ENCODE data around the gene IFRD1. TPM values are rescaled to one million over a fixed set of nuclear protein-coding genes. Genes with fewer than 3 reads are reported as not detected.

IFRD1 gene
- total RNA-seq, 1 experiment from 2014 or later = 79.6 TPM

DNA sequence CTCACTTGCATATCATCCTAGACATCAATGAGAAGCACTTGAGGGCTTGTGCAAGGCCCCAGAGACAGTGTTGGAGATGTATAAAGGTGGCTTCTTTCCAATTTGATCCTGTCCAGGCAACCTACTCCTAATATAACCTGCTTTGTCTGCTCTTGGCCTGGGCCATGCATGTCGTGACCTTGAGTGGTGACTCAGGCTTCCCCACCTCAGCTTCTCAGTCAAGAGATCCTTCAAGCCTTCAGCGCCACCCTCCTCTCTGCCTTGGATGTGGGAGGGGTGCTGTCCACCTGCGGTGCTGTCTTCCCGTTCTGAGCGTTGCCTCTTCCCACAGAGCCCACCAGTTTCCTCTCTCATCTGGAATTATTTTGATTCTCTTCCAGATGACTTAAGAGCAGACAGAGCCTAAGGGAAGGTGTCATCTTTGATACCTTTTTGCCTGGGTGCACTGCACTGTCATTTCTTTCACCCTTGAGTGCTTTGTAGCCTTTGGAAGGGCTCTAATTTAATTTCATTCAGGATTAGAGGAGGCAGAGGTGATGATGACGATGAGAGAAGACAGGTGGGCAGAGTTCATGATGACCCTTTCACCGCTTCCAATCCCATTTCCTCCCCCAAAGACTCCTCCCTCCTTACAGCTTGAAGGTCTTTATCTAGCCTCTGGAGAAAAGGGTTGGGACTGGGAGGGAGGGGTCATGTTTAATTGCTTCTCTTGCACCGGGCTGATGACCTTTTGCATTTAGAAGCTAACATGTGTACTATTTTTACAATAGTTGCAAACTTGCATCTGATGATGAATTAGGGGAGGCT lies 37.4 kb downstream of the IFRD1 start:
- DNase-seq = no peak
- no peak for TF ChIP-seq EZH2 (IDR thresholded peaks at IDR 0.05; ENCODE audit: low read depth)
- TF ChIP-seq, protein P1, sequence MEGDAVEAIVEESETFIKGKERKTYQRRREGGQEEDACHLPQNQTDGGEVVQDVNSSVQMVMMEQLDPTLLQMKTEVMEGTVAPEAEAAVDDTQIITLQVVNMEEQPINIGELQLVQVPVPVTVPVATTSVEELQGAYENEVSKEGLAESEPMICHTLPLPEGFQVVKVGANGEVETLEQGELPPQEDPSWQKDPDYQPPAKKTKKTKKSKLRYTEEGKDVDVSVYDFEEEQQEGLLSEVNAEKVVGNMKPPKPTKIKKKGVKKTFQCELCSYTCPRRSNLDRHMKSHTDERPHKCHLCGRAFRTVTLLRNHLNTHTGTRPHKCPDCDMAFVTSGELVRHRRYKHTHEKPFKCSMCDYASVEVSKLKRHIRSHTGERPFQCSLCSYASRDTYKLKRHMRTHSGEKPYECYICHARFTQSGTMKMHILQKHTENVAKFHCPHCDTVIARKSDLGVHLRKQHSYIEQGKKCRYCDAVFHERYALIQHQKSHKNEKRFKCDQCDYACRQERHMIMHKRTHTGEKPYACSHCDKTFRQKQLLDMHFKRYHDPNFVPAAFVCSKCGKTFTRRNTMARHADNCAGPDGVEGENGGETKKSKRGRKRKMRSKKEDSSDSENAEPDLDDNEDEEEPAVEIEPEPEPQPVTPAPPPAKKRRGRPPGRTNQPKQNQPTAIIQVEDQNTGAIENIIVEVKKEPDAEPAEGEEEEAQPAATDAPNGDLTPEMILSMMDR (conservative IDR thresholded peaks at IDR 0.05) = no peak
- Histone ChIP-seq H2AFZ (no peak overlapping the region), H3K4me2 (no peak overlapping the region), H3K36me3 (ENCODE audit: low read depth) (no peaks in the 10 kb centered on the region), H3K4me1 (replicated peaks; ENCODE audit: insufficient read depth) (peaks cover 14% of the 10 kb centered on the region), H3K9me3 (ENCODE audit: insufficient read depth, low read depth) (no peaks in the 10 kb centered on the region), H3K9me2 (ENCODE audit: insufficient read depth) (no peaks in the 10 kb centered on the region), H3K27me3 (ENCODE audit: insufficient read depth, low read depth) (no peaks in the 10 kb centered on the region), H3K4me3 (no peak overlapping the region), H3F3A (ENCODE audit: insufficient read depth, low read depth) (no peaks in the 10 kb centered on the region), H4K20me1 (ENCODE audit: insufficient read depth) (no peaks in the 10 kb centered on the region), H3K27ac (no peak overlapping the region), H3K79me2 (ENCODE audit: low read depth) (no peaks in the 10 kb centered on the region)
- intact Hi-C loops (cut with micrococcal nuclease; ENCODE audit: unreplicated experiment) = no loop called here
- CTCF ChIA-PET = no interaction called here
- POLR2A ChIA-PET (ENCODE audit: unreplicated experiment) = no interaction called here
- BruUV-seq (replicated peaks) = no TSS peak

DNA sequence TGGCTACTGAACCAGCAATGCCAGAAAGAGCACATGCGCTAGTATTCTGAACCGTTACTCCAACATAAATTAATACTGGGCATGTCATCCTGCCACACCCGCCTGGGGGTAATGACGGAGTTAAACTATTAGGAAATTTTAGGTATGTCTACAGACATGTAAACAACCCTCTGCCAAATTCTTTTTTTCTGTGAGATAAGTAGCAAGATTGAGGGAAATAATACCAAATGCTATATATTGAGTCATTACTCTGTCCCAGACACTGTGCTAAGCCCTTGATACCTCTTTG lies 37.9 kb downstream of the IFRD1 start:
- no peaks in the 10 kb centered on the region for H3F3A ChIP-seq (ENCODE audit: insufficient read depth, low read depth)
- POLR2A ChIA-PET (ENCODE audit: unreplicated experiment) = no interaction called here
- H3K9me3 ChIP-seq (ENCODE audit: insufficient read depth, low read depth) = no peaks in the 10 kb centered on the region
- no peak overlapping the region for H3K4me3 ChIP-seq
- H4K20me1 ChIP-seq (ENCODE audit: insufficient read depth) = no peaks in the 10 kb centered on the region
- no peak for DNase-seq
- peaks cover 12% of the 10 kb centered on the region for H3K4me1 ChIP-seq (replicated peaks; ENCODE audit: insufficient read depth)
- CTCF ChIA-PET = no interaction called here
- intact Hi-C loops (cut with micrococcal nuclease; ENCODE audit: unreplicated experiment) = no loop called here
- no peak overlapping the region for H3K4me2 ChIP-seq
- no peak for TF ChIP-seq EZH2 (IDR thresholded peaks at IDR 0.05; ENCODE audit: low read depth)
- TF ChIP-seq, protein P1 (conservative IDR thresholded peaks at IDR 0.05) = no peak
- H3K79me2 ChIP-seq (ENCODE audit: low read depth) = no peaks in the 10 kb centered on the region
- H3K36me3 ChIP-seq (ENCODE audit: low read depth) = no peaks in the 10 kb centered on the region
- H3K9me2 ChIP-seq (ENCODE audit: insufficient read depth) = no peaks in the 10 kb centered on the region
- H3K27ac ChIP-seq = no peak overlapping the region
- H2AFZ ChIP-seq = no peak overlapping the region
- no peaks in the 10 kb centered on the region for H3K27me3 ChIP-seq (ENCODE audit: insufficient read depth, low read depth)
- no TSS peak for BruUV-seq (replicated peaks)

DNA sequence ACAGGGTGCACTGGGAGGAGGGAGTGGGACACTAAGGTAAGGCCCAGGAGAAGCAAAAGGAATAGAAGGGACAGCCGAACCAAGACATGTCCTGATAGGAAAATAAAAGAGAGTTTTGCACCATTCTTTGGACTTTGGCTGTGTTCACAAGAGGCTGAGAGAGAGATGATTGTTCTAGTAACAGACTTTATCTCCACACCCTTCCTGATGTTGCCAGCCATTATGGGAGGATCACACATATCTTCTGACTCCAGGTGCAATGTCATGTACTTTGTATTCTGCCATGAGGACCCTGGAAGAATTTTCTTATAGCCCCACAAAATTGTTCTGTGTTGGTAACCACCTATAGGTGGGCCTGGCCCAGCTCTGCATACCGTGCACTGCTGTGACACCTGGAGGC lies 41.9 kb downstream of the IFRD1 start:
- ChIA-PET CTCF (interaction anchor here (0.5 kb wide), 1 partner anchor 616 kb away, joined by 11 read pairs; no protein-coding TSS in a partner anchor), POLR2A (ENCODE audit: unreplicated experiment) (no interaction called here)

More for the DNA sequence above, 41.9 kb downstream of the IFRD1 start:
- Histone ChIP-seq H3K9me2 (ENCODE audit: insufficient read depth) (no peaks in the 10 kb centered on the region), H3K4me2 (no peak overlapping the region), H2AFZ (no peak overlapping the region), H3K9me3 (ENCODE audit: insufficient read depth, low read depth) (no peaks in the 10 kb centered on the region), H3K27me3 (ENCODE audit: insufficient read depth, low read depth) (no peaks in the 10 kb centered on the region), H3K36me3 (ENCODE audit: low read depth) (no peaks in the 10 kb centered on the region), H3K27ac (no peak overlapping the region), H3K4me3 (no peak overlapping the region), H4K20me1 (ENCODE audit: insufficient read depth) (no peaks in the 10 kb centered on the region), H3K4me1 (replicated peaks; ENCODE audit: insufficient read depth) (no peaks in the 10 kb centered on the region), H3F3A (ENCODE audit: insufficient read depth, low read depth) (no peaks in the 10 kb centered on the region), H3K79me2 (ENCODE audit: low read depth) (no peaks in the 10 kb centered on the region)
- no peak for DNase-seq
- TF ChIP-seq, protein P1 (conservative IDR thresholded peaks at IDR 0.05) = no peak
- TF ChIP-seq EZH2 (IDR thresholded peaks at IDR 0.05; ENCODE audit: low read depth) = no peak
- intact Hi-C loops (cut with micrococcal nuclease; ENCODE audit: unreplicated experiment) = loop anchor here (10.0 kb wide), 2 partner anchors 417 to 637 kb away; no protein-coding TSS in a partner anchor
- BruUV-seq (replicated peaks) = no TSS peak

All from PC-9 (cell line).